SKM-1 treated with dmso at 0.1 percent for 144 hours (cell line): ENCODE data around the gene FYB1.

ENCODE experiments used
- DNase-seq: peaks from one replicate; lab custom pipeline; 2025; ENCODE audit not compliant: unreplicated experiment; lab: John Stamatoyannopoulos, UW

FYB1 gene

DNA sequence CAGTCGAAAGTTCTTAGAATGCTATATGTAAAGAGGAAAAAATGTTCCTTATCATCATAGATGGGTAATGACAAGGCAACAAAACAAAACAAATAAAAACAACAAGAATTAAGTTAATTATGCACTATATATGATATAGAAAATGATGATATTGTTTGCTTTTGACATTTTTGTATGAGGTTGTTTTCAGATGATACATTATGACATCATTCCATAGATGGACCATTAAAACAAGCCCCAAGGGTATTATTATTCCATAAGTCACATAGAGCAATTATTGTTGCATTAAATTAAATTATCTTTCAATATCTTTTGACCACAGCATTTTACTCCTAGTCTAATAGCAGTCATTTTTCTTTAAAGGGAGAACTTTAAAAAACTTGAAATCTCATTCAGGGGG, 88.6 kb downstream of the FYB1 start:
- DNase-seq, result no peak

DNA sequence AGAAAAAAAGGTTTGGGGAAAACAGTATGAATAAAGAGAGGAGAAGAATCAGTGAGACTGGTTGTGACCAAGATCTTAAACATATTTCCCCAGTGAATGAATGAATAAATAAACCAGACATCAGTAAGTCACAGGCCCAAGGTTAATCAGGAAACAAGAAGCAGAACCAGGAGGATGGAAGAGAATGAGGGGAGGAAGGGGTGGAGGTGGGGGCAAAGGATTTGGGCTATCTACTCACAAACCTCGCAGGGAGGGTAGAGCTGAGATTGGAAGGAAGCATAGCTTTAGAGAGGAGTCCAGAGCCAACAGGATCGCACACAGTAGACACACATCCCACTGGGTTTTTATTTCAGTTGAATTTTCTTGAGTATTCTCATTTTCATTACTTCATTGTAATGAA, 97.4 kb downstream of the FYB1 start:
- DNase-seq, result no peak

DNA sequence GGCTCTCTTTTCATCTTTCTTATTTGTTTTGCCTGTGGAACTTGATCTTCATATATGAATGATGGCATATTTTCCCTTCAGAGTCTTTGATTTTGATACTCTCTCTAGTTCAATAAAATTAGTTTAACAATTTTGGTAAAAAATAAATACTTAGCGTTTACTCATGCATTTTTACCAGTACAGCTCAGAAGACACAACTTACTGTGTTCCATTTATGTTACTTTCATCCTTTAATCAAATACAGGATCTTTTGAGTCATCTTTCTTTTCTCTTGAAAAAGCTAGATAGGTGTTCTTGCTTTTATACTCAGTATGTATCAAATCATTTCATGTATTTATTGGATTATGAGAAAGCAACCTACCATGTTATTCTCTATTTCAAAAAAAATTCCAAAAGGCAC, 98.0 kb downstream of the FYB1 start:
- DNase-seq, result no peak

GRCh38 chr5:39120052-39120420, 99.3 kb downstream of the FYB1 start:
- no peak for DNase-seq

DNA sequence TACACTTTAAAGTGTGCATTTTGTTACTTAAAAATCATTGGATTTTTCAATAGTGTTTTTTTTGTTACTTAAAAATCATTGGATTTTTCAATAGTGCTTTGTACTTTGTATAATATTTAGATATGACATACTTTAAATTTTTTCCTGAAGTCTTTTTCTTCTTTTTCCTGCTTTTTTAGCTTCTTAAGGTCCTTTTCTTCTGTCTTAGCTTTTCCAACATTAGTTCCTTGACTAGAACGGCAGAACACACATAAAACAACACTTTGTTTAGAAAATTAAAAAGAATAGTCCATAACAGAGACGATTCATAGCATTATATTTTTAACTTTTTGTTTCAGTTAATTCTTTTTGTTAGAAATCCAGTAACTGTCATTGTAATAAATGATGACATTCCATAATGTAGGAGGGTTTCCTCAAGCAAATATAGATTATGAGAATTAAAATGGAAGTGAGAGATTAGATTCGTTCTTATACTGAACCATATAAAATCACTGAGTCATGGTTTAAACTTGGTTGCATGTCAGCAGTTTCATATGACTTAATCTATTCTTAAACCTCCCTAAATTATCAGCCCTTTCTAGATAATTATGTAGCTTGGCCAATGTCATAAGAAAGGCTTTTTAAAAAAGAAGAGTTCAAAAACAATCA, 99.8 kb downstream of the FYB1 start:
- no peak for DNase-seq

DNA sequence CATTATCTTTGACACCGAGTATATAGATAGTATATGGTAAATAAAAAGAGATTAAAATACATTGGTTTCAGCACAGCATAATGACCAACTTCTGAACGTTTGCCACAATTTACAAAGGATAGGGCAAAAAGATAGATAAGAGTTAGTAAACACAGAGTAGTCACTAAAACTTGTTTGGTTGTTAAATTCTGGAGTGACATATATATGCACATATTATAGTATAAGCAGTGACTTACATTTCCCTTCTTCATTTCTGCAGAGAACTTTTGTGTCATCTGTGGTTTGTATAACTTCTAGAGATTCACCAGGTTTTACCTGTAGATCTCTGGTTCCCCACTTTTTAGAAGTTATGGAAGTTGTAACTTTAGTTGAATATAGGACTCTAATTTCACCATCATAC, 100.7 kb downstream of the FYB1 start:
- DNase-seq, result no peak

GRCh38 chr5:39117401-39117800, 102.0 kb downstream of the FYB1 start:
- DNase-seq, result no peak

DNA sequence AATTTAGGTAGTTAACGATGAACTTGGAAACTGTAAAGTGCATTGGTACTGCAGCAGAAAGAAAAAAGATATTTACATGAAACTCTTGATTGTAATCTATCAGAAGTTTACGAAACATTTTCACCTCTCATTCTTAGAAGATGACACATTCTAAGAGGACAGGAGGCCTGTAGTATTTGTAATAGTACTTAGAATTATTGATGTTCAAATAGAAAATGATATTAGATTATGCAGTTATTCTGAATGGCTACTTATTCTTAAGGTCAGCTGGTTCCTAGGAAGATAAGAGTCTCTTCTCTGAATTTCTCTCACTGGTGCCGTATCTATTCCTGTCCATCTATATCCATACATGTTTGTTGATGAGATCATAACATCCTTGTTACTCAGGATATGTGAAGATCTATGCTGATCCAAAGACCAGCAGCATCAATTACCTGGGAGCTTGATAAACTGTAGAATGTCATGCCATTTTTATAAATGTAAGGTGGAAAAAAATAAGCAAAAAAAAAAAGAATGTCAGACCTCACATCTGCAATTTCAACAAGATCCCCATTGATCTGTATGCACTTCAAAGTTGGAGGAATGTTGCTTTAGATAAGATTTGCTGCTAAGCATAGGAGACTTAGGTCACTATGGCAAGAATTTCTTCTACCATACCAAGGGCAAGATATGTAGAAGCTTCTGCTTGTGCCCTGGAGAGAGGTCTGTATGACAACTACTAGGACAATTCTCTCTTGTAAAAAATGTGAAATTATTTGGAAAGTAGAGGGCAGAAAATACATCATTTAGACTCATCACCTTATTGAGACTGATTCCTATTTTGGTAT, 102.8 kb downstream of the FYB1 start:
- DNase-seq, result no peak

- no peak for DNase-seq
These were observed 103.6 kb downstream of the FYB1 start for GRCh38 chr5:39115644-39116343.

- DNase-seq, result no peak
These were observed 105.2 kb downstream of the FYB1 start for GRCh38 chr5:39114155-39114554.

- no peak for DNase-seq
These were observed 105.9 kb downstream of the FYB1 start for GRCh38 chr5:39113354-39113953.

DNA sequence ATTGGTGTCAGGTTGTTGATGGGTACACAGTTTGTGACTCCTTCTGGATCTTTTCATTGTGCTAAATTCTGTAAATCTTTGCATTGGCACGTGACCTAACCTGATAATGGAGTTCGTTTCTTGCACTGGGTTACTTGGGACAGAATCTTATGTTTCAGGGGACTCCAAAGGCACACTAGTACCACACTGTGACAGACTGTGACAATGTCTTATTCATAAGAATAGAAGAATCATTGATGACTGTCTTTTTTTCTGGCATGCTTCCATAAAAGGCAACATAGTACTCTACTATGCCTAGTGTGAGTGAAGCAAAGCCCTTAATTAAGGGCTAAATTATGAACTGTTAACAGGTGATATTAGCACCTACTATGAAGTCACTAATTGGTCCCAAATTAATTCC, 109.8 kb downstream of the FYB1 start:
- DNase-seq, result no peak

- no peak for DNase-seq
These were observed 110.4 kb downstream of the FYB1 start for GRCh38 chr5:39108987-39109386.

DNA sequence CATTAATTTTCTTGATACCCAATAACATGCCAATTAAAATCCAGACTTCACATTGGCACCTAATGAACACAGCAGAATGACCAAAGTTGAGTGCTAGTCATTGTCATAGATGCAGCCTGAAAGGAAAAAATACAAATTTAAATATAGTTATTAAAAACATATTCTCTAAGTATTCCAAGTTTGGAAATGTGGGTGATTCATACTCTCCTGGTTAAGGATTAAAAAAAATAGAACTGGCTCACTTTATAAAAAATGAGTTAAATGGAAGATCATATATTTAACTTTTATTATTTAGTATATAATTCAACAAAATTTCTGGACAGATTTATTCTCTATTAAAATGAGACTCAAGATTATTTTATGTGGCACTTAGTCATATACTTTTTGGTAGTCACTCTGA, 112.0 kb downstream of the FYB1 start:
- no peak for DNase-seq

GRCh38 chr5:39106322-39106721, 113.0 kb downstream of the FYB1 start:
- no peak for DNase-seq

GRCh38 chr5:39104221-39104620, 115.1 kb downstream of the FYB1 start:
- DNase-seq, result no peak

- DNase-seq, result no peak
These were observed 116.6 kb downstream of the FYB1 start for GRCh38 chr5:39102684-39103155.

DNA sequence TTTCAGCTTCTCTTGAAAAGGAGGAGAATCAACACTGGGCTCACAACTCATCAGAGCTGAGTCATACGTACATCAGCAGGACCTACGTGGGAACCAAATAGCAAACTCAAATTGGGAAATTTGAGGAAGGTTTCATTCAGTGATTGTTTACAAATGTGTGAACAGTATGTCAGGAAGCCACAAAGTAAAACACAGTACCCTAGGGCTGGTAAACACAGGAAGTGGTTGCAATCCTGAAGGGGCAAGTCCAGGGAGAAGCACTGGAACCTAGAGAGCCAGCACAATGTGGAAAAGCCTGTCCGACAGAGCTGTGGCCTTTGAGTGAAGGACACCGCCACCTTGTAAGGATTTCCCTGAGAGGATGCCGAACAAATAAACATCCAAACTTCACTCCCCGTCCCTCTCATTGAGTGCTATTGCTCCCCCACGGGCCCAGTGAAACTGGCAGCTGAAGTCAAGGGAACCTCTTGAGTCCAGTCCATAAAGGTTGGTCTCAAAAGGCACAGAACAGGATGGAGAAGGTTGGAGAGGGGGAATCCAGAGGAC, 118.4 kb downstream of the FYB1 start:
- DNase-seq, result no peak

DNA sequence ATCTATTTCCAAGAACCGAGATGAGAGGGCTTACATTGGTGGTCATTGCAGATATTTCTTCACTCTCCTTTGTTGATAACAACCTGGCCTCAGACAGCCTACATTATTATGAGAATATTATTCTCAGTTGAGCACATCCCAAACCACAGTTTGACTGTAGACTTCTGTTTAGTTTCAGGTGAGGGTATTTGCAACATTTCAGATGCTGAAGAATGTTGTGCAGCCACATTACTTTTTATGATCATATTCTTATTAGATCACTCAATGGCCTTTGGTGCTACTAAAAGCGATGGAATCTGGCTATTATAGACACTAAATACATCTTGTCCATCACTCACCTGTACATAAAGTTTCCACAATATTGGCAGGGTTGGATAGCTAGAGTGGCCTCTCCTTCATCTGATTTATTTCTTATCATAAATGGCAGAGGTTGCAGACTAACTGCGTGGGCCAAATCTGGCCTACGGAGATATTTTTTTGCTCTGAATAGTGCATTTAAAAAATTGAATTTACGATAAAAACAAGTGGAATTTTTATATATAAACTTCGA, 119.0 kb downstream of the FYB1 start:
- DNase-seq, result no peak

GRCh38 chr5:39099831-39100230, 119.5 kb downstream of the FYB1 start:
- no peak for DNase-seq

DNA sequence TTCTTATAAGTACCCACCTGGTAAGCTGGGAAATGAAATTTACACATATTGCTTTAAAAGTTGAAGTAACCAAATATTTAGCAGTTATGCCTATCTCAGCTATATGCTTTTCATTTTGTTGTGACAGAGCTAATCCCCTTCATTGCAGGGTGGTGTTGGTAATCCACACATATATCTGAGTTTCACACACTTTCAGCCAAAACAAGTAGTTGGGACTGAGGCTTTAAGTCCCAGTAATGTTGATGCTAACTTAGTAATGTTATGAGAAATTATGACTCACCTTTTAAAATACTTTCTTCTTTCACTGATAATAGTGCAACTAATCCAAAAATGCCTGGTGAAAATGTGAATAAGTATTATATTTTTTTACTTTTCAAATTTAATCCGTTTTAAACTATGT, 126.0 kb downstream of the FYB1 start:
- no peak for DNase-seq
